IPS-20b (cell line): Measurements from ENCODE around the gene MLF2.

Experiments used
- H3K27ac ChIP-seq: one replicate; pipeline ENCODE4 v1.5.1; 2013; ENCODE audit warnings: low read length
- H3K27me3 ChIP-seq: 2 replicates; pipeline ENCODE4 v1.6.1; 2013; ENCODE audit warnings: mild to moderate bottlenecking, low read length, inconsistent platforms; ENCODE audit not compliant: insufficient read depth
- H3K36me3 ChIP-seq: 2 replicates; pipeline ENCODE4 v1.6.1; 2013; ENCODE audit warnings: low read depth, mild to moderate bottlenecking, inconsistent platforms, low read length, moderate library complexity; ENCODE audit not compliant: insufficient read depth
- H3K4me1 ChIP-seq: 2 replicates; pipeline ENCODE4 v1.6.1; 2013; ENCODE audit warnings: mild to moderate bottlenecking, control low read depth, inconsistent platforms, low read length, moderate library complexity; ENCODE audit not compliant: insufficient read depth
- H3K4me3 ChIP-seq: 2 replicates; pipeline ENCODE4 v1.5.1; 2013; ENCODE audit warnings: mild to moderate bottlenecking, low read length, inconsistent platforms
- H3K9ac ChIP-seq: 2 replicates; pipeline ENCODE4 v1.6.1; 2013; ENCODE audit warnings: low read depth, mild to moderate bottlenecking, inconsistent platforms, low read length, moderate library complexity
- H3K9me3 ChIP-seq: 2 replicates; pipeline ENCODE4 v1.6.1; 2013; ENCODE audit warnings: mild to moderate bottlenecking, low read depth, low read length, inconsistent platforms; ENCODE audit not compliant: insufficient read depth

Gene MLF2

DNA sequence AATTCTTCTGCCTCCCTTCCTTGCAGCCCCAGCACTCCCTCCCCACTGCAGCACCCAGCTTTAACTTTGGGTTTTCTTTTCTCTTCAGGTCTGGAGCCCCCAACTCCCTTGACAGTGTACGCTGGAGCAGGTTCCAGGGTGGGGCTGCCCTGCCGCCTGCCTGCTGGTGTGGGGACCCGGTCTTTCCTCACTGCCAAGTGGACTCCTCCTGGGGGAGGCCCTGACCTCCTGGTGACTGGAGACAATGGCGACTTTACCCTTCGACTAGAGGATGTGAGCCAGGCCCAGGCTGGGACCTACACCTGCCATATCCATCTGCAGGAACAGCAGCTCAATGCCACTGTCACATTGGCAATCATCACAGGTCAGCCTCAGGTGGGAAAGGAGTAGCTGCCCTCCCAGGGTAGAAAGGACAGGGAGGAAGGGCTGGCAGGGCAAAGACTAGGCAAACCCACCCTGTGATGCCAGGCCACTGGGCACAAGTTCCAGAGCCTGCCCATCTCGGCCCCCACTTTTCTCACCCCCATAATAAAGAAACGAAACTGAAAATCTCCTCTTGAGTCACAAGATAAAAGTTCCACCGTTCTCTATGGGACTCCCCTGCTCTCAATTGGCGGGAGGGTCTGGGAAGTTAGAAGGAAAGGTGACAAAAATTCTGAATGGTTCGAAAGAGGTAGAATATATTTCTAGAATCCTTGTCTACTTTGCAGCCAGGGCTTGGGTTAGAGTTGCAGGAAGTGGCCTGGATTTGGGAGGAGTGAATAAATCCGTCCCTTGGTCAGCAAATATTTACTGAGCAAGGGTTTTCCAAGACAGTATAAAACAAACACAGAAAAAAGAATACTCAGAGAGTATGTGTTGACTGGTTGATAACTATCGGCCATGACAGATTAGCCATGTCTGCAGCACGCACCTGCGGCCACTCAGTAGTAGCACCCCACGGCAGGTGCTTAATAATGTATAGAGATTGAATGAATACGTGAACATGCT lies 22.5 kb upstream of the MLF2 start:
- no peak overlapping the region for H3K27ac ChIP-seq
- peaks cover 7% of the 10 kb centered on the region; the same call in 1 of the 2 replicates for H3K4me1 ChIP-seq
- H3K9ac ChIP-seq: no peak overlapping the region
- peaks cover 13% of the 10 kb centered on the region for H3K36me3 ChIP-seq
- H3K4me3 ChIP-seq: no peak overlapping the region
- H3K27me3 ChIP-seq: peaks cover 64% of the 10 kb centered on the region
- H3K9me3 ChIP-seq: no peaks in the 10 kb centered on the region

DNA sequence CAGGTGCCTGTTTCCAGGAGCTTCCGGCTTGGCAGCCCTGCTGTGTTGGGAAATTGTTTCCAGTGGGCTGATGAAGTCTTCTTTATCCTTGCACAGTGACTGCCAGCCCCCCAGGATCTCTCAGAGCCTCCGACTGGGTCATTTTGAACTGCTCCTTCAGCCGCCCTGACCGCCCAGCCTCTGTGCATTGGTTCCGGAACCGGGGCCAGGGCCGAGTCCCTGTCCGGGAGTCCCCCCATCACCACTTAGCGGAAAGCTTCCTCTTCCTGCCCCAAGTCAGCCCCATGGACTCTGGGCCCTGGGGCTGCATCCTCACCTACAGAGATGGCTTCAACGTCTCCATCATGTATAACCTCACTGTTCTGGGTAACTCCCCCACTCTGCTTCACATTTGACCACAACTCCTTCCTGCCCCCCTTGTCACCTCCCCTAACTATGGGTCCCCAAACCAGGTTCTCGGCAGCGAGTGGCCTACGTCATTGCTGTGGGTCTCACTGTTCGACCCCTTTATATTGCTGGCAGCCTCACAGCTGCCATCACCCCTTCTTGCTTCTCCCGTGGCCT lies 21.6 kb upstream of the MLF2 start:
- Histone ChIP-seq H3K36me3 (peaks cover 22% of the 10 kb centered on the region), H3K27me3 (peaks cover 64% of the 10 kb centered on the region), H3K9me3 (no peaks in the 10 kb centered on the region), H3K4me3 (no peak overlapping the region), H3K27ac (no peak overlapping the region), H3K4me1 (peaks cover 9% of the 10 kb centered on the region; the same call in 1 of the 2 replicates), H3K9ac (no peak overlapping the region)

DNA sequence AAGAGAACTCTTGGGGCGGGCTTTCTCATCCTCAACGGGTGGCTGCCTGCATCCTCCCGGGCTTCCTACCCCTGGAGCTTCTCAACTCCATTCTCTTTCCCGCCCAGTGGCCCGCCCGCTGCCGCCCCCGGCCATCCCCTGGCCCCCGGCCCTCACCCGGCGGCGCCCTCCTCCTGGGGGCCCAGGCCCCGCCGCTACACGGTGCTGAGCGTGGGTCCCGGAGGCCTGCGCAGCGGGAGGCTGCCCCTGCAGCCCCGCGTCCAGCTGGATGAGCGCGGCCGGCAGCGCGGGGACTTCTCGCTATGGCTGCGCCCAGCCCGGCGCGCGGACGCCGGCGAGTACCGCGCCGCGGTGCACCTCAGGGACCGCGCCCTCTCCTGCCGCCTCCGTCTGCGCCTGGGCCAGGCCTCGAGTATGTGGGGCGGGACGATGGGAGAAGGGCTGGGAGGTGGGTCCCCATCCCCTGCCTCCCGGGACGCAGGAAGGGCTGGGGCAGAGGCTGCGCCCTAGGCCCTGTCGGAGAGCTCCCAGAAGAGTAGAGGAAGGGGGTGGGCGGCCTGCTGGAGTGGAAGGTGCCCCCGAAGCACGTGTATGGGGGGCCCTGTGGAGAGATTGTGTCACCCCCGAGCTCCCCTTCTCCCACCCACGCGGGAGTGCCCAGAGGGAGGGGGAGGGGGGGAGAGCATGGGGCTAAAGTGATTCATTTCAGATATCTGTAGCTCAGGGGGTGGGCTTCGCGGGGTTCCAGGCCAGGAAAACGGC lies 20.8 kb upstream of the MLF2 start:
- Histone ChIP-seq H3K9me3 (no peaks in the 10 kb centered on the region), H3K4me3 (peak overlapping the region; percentile 61), H3K27ac (no peak overlapping the region), H3K36me3 (peaks cover 26% of the 10 kb centered on the region), H3K9ac (peak overlapping the region; percentile 51; the same call in 1 of the 2 replicates), H3K4me1 (peaks cover 17% of the 10 kb centered on the region; the same call in 1 of the 2 replicates), H3K27me3 (peaks cover 64% of the 10 kb centered on the region)

DNA sequence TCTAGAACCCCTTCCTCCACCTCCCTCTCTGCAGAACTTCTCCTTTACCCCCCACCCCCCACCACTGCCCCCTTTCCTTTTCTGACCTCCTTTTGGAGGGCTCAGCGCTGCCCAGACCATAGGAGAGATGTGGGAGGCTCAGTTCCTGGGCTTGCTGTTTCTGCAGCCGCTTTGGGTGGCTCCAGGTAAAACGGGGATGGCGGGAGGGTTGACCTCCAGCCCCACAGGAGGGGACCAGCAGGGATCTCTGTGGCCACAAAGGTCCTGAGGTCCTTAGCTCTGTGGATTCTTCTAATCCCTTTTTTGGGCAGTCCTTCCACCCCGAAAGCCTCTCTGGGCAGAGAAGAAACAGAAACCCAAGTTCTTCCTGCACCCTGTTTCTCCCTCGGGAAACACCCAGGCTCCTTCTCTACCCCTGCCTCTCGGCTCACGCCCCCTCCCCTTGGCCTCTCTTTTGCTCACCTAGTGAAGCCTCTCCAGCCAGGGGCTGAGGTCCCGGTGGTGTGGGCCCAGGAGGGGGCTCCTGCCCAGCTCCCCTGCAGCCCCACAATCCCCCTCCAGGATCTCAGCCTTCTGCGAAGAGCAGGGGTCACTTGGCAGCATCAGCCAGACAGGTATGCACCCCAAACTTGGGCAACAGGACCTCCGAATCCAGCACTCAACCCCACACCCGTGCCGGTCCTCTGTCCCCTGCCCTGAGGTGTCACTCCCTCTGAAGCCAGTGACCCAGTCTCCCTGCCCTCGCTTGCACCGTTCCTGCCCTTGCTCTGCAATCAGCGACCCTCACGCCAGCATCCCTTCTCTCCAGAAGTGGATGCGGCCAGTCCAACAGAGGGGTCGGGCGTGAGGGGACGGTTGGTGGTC lies 20.0 kb upstream of the MLF2 start:
- no peak overlapping the region for H3K27ac ChIP-seq
- peaks cover 57% of the 10 kb centered on the region for H3K27me3 ChIP-seq
- peaks cover 26% of the 10 kb centered on the region for H3K36me3 ChIP-seq
- peaks cover 23% of the 10 kb centered on the region; the same call in 1 of the 2 replicates for H3K4me1 ChIP-seq
- no peaks in the 10 kb centered on the region for H3K9me3 ChIP-seq
- H3K9ac ChIP-seq: no peak overlapping the region
- peak overlapping the region; percentile 61 for H3K4me3 ChIP-seq

DNA sequence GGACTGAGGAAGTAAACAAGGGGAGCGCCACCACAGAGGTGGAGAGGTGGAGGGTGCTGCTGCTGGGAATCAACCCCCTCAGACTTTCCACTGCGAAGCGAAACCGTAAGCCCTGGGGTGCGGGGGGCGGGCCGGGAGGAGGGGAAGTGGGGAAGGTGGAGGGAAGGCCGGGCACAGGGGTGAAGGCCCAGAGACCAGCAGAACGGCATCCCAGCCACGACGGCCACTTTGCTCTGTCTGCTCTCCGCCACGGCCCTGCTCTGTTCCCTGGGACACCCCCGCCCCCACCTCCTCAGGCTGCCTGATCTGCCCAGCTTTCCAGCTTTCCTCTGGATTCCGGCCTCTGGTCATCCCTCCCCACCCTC lies 19.4 kb upstream of the MLF2 start, which contains the start of gene LAG3:
Gene LAG3, plus strand, starts transcription at position 190 of the 365 bp plus-strand sequence. CDS start 333 bp downstream, outside the sequence.
- peaks cover 50% of the 10 kb centered on the region for H3K27me3 ChIP-seq
- peak within 1 kb of the TSS; percentile 61 for H3K4me3 ChIP-seq
- H3K9ac ChIP-seq: no peak within 1 kb of the TSS

DNA sequence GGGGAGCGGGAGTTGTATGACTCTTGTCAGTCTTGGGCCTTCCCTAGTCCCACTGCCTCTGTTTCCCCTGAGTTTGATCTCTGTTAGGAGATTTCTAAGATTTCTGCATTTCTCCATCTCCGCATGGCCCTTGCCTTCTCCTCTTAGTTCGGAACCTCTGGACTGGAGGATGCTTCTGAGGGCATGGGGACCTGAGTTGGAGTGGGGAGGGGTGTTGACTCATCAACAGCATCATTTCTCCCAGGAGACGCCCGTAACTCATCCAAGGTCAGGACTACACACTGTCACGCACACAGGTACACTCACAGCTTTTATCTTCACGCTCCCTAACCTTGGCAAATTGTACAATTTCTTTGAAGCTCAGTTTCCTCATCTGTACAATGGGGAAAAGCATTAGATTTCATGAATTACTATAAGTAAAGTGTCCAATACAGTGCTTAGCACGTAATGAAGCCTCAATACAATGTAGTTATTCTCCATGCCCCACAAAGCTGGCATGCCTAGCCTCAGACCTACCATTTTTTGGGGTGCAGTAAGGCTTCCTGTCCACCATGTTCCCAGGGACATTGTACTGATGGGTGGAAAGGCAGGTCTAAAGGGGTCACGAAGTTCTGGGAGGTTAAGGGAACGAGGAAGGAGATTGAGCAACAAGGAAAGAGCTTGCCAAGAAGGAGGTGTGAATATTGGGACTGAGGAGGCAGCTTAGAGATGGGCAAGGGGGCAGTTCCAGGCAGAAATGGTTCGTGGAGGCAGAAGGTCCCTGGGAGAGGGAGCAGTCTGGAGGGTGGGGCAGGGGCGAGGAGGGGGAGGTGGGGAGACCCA lies 18.8 kb upstream of the MLF2 start:
- Histone ChIP-seq H3K4me3 (no peak overlapping the region), H3K9ac (no peak overlapping the region), H3K27me3 (peaks cover 45% of the 10 kb centered on the region), H3K36me3 (peaks cover 26% of the 10 kb centered on the region), H3K4me1 (peaks cover 19% of the 10 kb centered on the region; the same call in 1 of the 2 replicates), H3K9me3 (no peaks in the 10 kb centered on the region), H3K27ac (no peak overlapping the region)

More for the DNA sequence above, 19.4 kb upstream of the MLF2 start, which contains the start of gene LAG3:
- H3K36me3 ChIP-seq: peaks cover 26% of the 10 kb centered on the region
- peaks cover 19% of the 10 kb centered on the region; the same call in 1 of the 2 replicates for H3K4me1 ChIP-seq
- no peak within 1 kb of the TSS for H3K27ac ChIP-seq
- H3K9me3 ChIP-seq: no peaks in the 10 kb centered on the region

DNA sequence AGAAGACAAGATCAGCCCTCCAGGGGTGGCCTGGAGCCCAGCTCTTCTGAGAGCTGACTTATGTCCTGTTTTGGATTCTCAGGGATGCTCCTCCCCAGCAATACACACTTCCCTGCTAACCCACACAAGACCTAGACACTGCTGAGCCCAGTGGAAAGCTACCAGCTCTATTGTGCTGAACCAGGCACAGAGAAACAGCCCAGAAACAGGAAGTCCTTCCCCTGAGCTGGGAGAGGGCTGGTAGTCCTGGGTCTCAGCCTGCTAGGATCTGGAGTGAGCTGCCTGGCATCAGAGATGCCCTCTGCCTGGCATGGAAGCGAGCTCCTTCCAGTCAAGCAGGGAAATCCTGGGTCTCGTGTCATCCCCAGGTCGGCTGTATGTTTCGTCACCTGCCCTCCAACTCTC lies 18.2 kb upstream of the MLF2 start:
- Histone ChIP-seq H3K27ac (no peak overlapping the region), H3K9ac (0 out of 2 replicates have a peak overlapping the region, but pooled peaks have one; percentile 32), H3K9me3 (no peaks in the 10 kb centered on the region)

DNA sequence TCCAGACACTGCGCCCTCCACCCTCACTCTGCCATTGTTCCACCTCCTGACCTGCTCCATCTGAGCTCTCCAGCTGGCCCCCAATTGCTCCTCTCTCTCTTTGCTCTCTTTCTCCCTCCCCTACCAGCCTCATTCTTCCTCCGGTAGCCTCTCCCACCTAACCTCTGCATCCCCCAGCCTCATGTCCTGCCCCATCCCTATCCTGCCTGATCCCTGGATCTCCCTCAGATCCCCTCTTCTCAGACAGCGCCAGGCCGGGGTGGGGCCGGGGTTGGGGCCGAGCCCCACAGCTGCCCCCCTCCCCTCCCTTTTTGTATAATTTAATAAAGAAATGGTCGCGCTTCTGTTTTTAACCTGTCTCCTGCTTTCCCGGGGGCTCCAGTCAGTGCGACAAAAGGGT lies 17.7 kb upstream of the MLF2 start:
- Histone ChIP-seq H3K27ac (no peak overlapping the region), H3K9ac (no peak overlapping the region), H3K4me3 (no peak overlapping the region), H3K36me3 (peaks cover 26% of the 10 kb centered on the region), H3K4me1 (peaks cover 19% of the 10 kb centered on the region; the same call in 1 of the 2 replicates), H3K27me3 (peaks cover 41% of the 10 kb centered on the region), H3K9me3 (no peaks in the 10 kb centered on the region)

More for the DNA sequence above, 18.2 kb upstream of the MLF2 start:
- peaks cover 41% of the 10 kb centered on the region for H3K27me3 ChIP-seq
- peaks cover 26% of the 10 kb centered on the region for H3K36me3 ChIP-seq
- H3K4me3 ChIP-seq: no peak overlapping the region
- peaks cover 19% of the 10 kb centered on the region; the same call in 1 of the 2 replicates for H3K4me1 ChIP-seq

DNA sequence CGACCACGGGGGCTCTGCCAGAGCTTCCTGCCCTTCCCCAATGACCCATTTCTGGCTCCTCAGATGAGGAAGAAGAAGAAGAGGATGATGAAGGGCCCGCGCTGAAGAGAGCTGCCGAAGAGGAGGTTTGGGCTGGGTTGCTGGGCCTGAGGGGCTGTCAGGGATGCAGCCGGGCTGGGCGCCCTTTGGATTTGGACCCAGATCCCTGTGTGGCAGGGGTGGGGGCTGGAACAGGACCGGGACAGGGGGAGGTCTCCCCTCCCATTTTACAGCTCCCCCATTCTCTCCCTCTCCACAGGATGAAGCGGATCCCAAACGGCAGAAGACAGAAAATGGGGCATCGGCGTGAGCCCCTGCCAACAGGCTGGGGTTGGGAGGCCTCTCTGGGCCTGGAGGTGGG lies 17.2 kb upstream of the MLF2 start:
- Histone ChIP-seq H3K4me1 (peaks cover 24% of the 10 kb centered on the region; the same call in 1 of the 2 replicates), H3K36me3 (peaks cover 26% of the 10 kb centered on the region), H3K4me3 (no peak overlapping the region), H3K9ac (no peak overlapping the region), H3K27me3 (peaks cover 40% of the 10 kb centered on the region), H3K27ac (no peak overlapping the region), H3K9me3 (no peaks in the 10 kb centered on the region)

DNA sequence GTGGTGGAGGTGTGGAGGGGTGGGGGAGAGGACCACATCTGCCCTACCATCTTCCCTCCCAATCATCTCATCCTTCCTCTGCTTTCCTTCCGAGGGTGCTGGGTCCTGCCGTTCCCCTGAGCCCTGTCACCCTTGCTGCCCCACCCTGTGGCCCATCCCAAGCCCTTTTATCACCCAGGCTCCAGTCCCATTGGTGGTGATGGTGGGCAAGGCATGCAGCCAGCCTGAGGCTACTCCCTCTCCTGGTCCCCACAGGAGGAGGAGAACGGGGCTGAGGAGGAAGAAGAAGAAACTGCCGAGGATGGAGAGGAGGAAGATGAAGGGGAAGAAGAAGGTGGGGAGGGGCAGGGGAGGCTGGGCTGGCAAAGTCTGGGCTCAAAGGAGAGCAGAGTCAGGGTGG lies 16.7 kb upstream of the MLF2 start:
- Histone ChIP-seq H3K36me3 (peaks cover 26% of the 10 kb centered on the region), H3K4me3 (peak overlapping the region; percentile 98), H3K27me3 (peaks cover 36% of the 10 kb centered on the region), H3K9me3 (no peaks in the 10 kb centered on the region), H3K9ac (peak overlapping the region; percentile 70; the same call in 1 of the 2 replicates), H3K4me1 (peaks cover 27% of the 10 kb centered on the region; the same call in 1 of the 2 replicates), H3K27ac (peak overlapping the region; percentile 81)
